Tibial nerve (tissue), 4 donors: ENCODE data around the gene NEK3. TPM values are rescaled to one million over a fixed set of nuclear protein-coding genes. Genes with fewer than 3 reads are reported as not detected.

ENCODE experiments used
- DNase-seq, 2 donors: peaks; one replicate each; pipeline ENCODE4 v3.0.0-alpha.2; 2019; ENCODE audit warnings: low spot score in 2 of 2
- H3K27ac ChIP-seq, 4 donors: fragments of 200-600 bp; sonication (generic) in 3 of 4; one replicate each; pipeline ENCODE4 v1.5.1; 2017 to 2019; ENCODE audit warnings: mild to moderate bottlenecking in 1 of 4
- H3K27me3 ChIP-seq, 2 donors: fragments of 200-600 bp; sonication (generic) in 1 of 2; one replicate each; pipeline versions ENCODE4 v1.5.1 to v1.6.0; 2017 to 2019
- H3K36me3 ChIP-seq, 3 donors: fragments of 200-600 bp; sonication (generic); one replicate each; pipeline ENCODE4 v1.5.1; 2018 to 2019
- H3K4me1 ChIP-seq, 4 donors: fragments of 200-600 bp; sonication (generic) in 3 of 4; one replicate each; pipeline ENCODE4 v1.5.1; 2017 to 2019
- H3K4me3 ChIP-seq, 4 donors: fragments of 200-600 bp; sonication (generic) in 3 of 4; one replicate each; pipeline ENCODE4 v1.5.1; 2017 to 2019; ENCODE audit warnings: mild to moderate bottlenecking in 1 of 4, moderate library complexity in 1 of 4
- H3K9me3 ChIP-seq, 4 donors: fragments of 200-600 bp; sonication (generic) in 3 of 4; one replicate each; pipeline ENCODE4 v1.5.1; 2017 to 2019
- EP300 ChIP-seq, 2 donors: sonication (generic); formaldehyde crosslinking; IDR thresholded peaks; one replicate each; pipeline ENCODE4 v1.6.1; 2017; ENCODE audit warnings: antibody characterized with exemption in 2 of 2, mild to moderate bottlenecking in 1 of 2
- POLR2A ChIP-seq, 2 donors: fragments of 450-650 bp; IDR thresholded peaks; one replicate each; pipeline ENCODE4 v1.6.1; 2017; ENCODE audit warnings: antibody characterized with exemption in 2 of 2, mild to moderate bottlenecking in 2 of 2, moderate library complexity in 2 of 2
- WGBS, 2 donors: methylation state at CpG; one replicate each; pipeline ENCODE4 v1.1.5; 2018; 5-methylcytosine and 5-hydroxymethylcytosine counted together
- total RNA-seq, 4 donors: library from RNA; depleted of rRNA; stranded (reverse); fragments of >200 nt; gene quantifications; one replicate each; pipeline ENCODE4 v1.1.0, GENCODE V29; 2016
- TF ChIP-seq, protein P1 (sequence below), 5 experiments: fragments of 200-600 bp in 3 of 5; fragments of 450-650 bp in 2 of 5; sonication (generic) in 3 of 5; IDR thresholded peaks; one replicate each; pipeline ENCODE4 v1.5.1; 2016 to 2019; ENCODE audit warnings: antibody characterized with exemption in 5 of 5, mild to moderate bottlenecking in 3 of 5, moderate library complexity in 2 of 5

The NEK3 gene
- total RNA-seq, 4 donors from 2014 or later = 22.0 to 49.8 (median 36.7) TPM

GRCh38 chr13:52161181-52161646 lies 1.8 kb upstream of the NEK3 start:
- Histone ChIP-seq H3K9me3 (no peaks in the 10 kb centered on the region), H3K27me3 (no peaks in the 10 kb centered on the region), H3K4me1 (peaks cover 0 to 63% (median 12%) of the 10 kb centered on the region in 4 donors), H3K27ac (peak overlapping the region in 1 of 4 donors; percentile 15), H3K4me3 (no peak overlapping the region), H3K36me3 (peaks cover 0 to 10% (median 0%) of the 10 kb centered on the region in 3 donors)
- 63 to 65% methylated on average over 3 of the region's 3 CpGs for WGBS, 2 donors
- DNase-seq = no peak
- TF ChIP-seq POLR2A (IDR thresholded peaks at IDR 0.05) (no peak), EP300 (IDR thresholded peaks at IDR 0.05) (no peak)
- TF ChIP-seq, protein P1, sequence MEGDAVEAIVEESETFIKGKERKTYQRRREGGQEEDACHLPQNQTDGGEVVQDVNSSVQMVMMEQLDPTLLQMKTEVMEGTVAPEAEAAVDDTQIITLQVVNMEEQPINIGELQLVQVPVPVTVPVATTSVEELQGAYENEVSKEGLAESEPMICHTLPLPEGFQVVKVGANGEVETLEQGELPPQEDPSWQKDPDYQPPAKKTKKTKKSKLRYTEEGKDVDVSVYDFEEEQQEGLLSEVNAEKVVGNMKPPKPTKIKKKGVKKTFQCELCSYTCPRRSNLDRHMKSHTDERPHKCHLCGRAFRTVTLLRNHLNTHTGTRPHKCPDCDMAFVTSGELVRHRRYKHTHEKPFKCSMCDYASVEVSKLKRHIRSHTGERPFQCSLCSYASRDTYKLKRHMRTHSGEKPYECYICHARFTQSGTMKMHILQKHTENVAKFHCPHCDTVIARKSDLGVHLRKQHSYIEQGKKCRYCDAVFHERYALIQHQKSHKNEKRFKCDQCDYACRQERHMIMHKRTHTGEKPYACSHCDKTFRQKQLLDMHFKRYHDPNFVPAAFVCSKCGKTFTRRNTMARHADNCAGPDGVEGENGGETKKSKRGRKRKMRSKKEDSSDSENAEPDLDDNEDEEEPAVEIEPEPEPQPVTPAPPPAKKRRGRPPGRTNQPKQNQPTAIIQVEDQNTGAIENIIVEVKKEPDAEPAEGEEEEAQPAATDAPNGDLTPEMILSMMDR (IDR thresholded peaks at IDR 0.05) = no peak

- no peak for DNase-seq
- no peaks in the 10 kb centered on the region for H3K27me3 ChIP-seq
- H3K36me3 ChIP-seq = peaks cover 0 to 8% (median 0%) of the 10 kb centered on the region in 3 donors
- H3K4me3 ChIP-seq = no peak overlapping the region
- H3K4me1 ChIP-seq = peaks cover 0 to 63% (median 12%) of the 10 kb centered on the region in 4 donors
- peak overlapping the region in 2 of 4 donors; percentile 15 to 24 for H3K27ac ChIP-seq
- H3K9me3 ChIP-seq = no peaks in the 10 kb centered on the region
- 34 to 43% methylated on average over 6 of the region's 6 CpGs for WGBS, 2 donors
- TF ChIP-seq EP300 (IDR thresholded peaks at IDR 0.05) = no peak
- TF ChIP-seq, protein P1 (IDR thresholded peaks at IDR 0.05) = no peak
- TF ChIP-seq POLR2A (IDR thresholded peaks at IDR 0.05) = no peak
Measured at GRCh38 chr13:52160506-52160905, 1.1 kb upstream of the NEK3 start.

- TF ChIP-seq POLR2A (IDR thresholded peaks at IDR 0.05) (no peak), EP300 (IDR thresholded peaks at IDR 0.05) (no peak)
- TF ChIP-seq, protein P1 (IDR thresholded peaks at IDR 0.05) = no peak
- peaks cover 0 to 6% (median 0%) of the 10 kb centered on the region in 3 donors for H3K36me3 ChIP-seq
- H3K9me3 ChIP-seq = no peaks in the 10 kb centered on the region
- peaks cover 0 to 63% (median 12%) of the 10 kb centered on the region in 4 donors for H3K4me1 ChIP-seq
- 92 to 93% methylated on average over 6 of the region's 6 CpGs for WGBS, 2 donors
- H3K4me3 ChIP-seq = peak overlapping the region in 2 of 4 donors; percentile 72 to 86
- DNase-seq = no peak
- H3K27ac ChIP-seq = peak overlapping the region in 3 of 4 donors; percentile 87 to 98 (median 91)
- no peaks in the 10 kb centered on the region for H3K27me3 ChIP-seq
Measured at GRCh38 chr13:52160053-52160452, 656 bp upstream of the NEK3 start.

- DNase-seq = peak in 1 of 2 donors; percentile 29
- TF ChIP-seq POLR2A (IDR thresholded peaks at IDR 0.05) (no peak), EP300 (IDR thresholded peaks at IDR 0.05) (peak in 1 of 2 donors; percentile 13)
- Histone ChIP-seq H3K4me1 (peaks cover 0 to 63% (median 12%) of the 10 kb centered on the region in 4 donors), H3K36me3 (peaks cover 0 to 11% (median 0%) of the 10 kb centered on the region in 3 donors), H3K27ac (peak overlapping the region; percentile 85 to 98 (median 89)), H3K4me3 (peak overlapping the region; percentile 61 to 96 (median 79)), H3K27me3 (no peaks in the 10 kb centered on the region), H3K9me3 (no peaks in the 10 kb centered on the region)
- 9 to 10% methylated on average over 17 of the region's 17 CpGs for WGBS, 2 donors
Measured at GRCh38 chr13:52158629-52159158, 703 bp downstream of the NEK3 start.

- peaks cover 0 to 44% (median 10%) of the 10 kb centered on the region in 4 donors for H3K4me1 ChIP-seq
- H3K27ac ChIP-seq = peak overlapping the region in 1 of 4 donors; percentile 23
- no peaks in the 10 kb centered on the region for H3K27me3 ChIP-seq
- no peaks in the 10 kb centered on the region for H3K9me3 ChIP-seq
- no peak for DNase-seq
- 22 to 35% methylated on average over 1 of the region's 1 CpG for WGBS, 2 donors
- no peak overlapping the region for H3K4me3 ChIP-seq
- H3K36me3 ChIP-seq = peaks cover 0 to 15% (median 0%) of the 10 kb centered on the region in 3 donors
- TF ChIP-seq POLR2A (IDR thresholded peaks at IDR 0.05) (no peak), EP300 (IDR thresholded peaks at IDR 0.05) (no peak)
- TF ChIP-seq, protein P1 (IDR thresholded peaks at IDR 0.05) = no peak
Measured at GRCh38 chr13:52156724-52157261, 2.6 kb downstream of the NEK3 start.
